Femur (tissue), 1 donor: ENCODE data around the gene TIMP4.

Experiments
- DNase-seq: peaks from one replicate; pipeline ENCODE4 v3.0.0-alpha.2; 2017

The TIMP4 gene

GRCh38 chr3:12158387-12159226 lies at the start of gene TIMP4:
TIMP4 (minus strand) TSS chr3:12158912; CDS start chr3:12158840, 72 bp downstream.
- DNase-seq: no peak

- DNase-seq: no peak
These were observed 46.5 kb upstream of the TIMP4 start for GRCh38 chr3:12205171-12205570.

GRCh38 chr3:12201813-12202212 lies 43.1 kb upstream of the TIMP4 start:
- no peak for DNase-seq

GRCh38 chr3:12198301-12198700 lies 39.6 kb upstream of the TIMP4 start:
- DNase-seq: no peak

GRCh38 chr3:12197475-12197874 lies 38.8 kb upstream of the TIMP4 start:
- no peak for DNase-seq

GRCh38 chr3:12196684-12197083 lies 38.0 kb upstream of the TIMP4 start:
- no peak for DNase-seq

GRCh38 chr3:12195231-12195630 lies 36.5 kb upstream of the TIMP4 start:
- DNase-seq: no peak

- DNase-seq: no peak
These were observed 36.0 kb upstream of the TIMP4 start for GRCh38 chr3:12194669-12195161.

- no peak for DNase-seq
These were observed 35.5 kb upstream of the TIMP4 start for GRCh38 chr3:12194209-12194608.

GRCh38 chr3:12193485-12194165 lies 34.9 kb upstream of the TIMP4 start:
- peak; percentile 53 for DNase-seq

- DNase-seq: no peak
These were observed 34.2 kb upstream of the TIMP4 start for GRCh38 chr3:12192655-12193484.

GRCh38 chr3:12192173-12192572 lies 33.5 kb upstream of the TIMP4 start:
- DNase-seq: no peak

- DNase-seq: no peak
These were observed 32.8 kb upstream of the TIMP4 start for GRCh38 chr3:12191559-12191958.

- no peak for DNase-seq
These were observed 32.1 kb upstream of the TIMP4 start for GRCh38 chr3:12190832-12191231.

GRCh38 chr3:12190221-12190807 lies 31.6 kb upstream of the TIMP4 start:
- no peak for DNase-seq

- DNase-seq: no peak
These were observed 30.1 kb upstream of the TIMP4 start for GRCh38 chr3:12188681-12189287.

GRCh38 chr3:12188328-12188648 lies 29.6 kb upstream of the TIMP4 start:
- no peak for DNase-seq

GRCh38 chr3:12187448-12188327 lies 29.0 kb upstream of the TIMP4 start:
- peak; percentile 50 for DNase-seq

- DNase-seq: no peak
These were observed 28.0 kb upstream of the TIMP4 start for GRCh38 chr3:12186515-12187286.

- no peak for DNase-seq
These were observed 27.3 kb upstream of the TIMP4 start for GRCh38 chr3:12186046-12186445.
